Fibroblast of the aortic adventitia (primary cell): ENCODE data around the gene MOGAT1. TPM values are rescaled to one million over a fixed set of nuclear protein-coding genes. Genes with fewer than 3 reads are reported as not detected.
A peak's percentile ranks its signal among the peaks of the same experiment; 100 is the strongest.

Source experiments
- DNase-seq: peaks from one replicate; pipeline ENCODE4 v3.0.0-alpha.2; 2010; ENCODE audit warnings: low read depth
- H3K4me3 ChIP-seq: 2 replicates; pipeline ENCODE4 v1.5.1; 2011; ENCODE audit warnings: low read depth, mild to moderate bottlenecking, control low read depth, low read length, moderate library complexity
- CTCF ChIP-seq: IDR thresholded peaks from 2 replicates; pipeline ENCODE4 v1.5.1; 2011; ENCODE audit warnings: mild to moderate bottlenecking, low read length, control low read depth, inconsistent platforms; ENCODE audit not compliant: insufficient read depth
- total RNA-seq: library from RNA; depleted of rRNA; stranded (reverse); fragments of >200 nt; gene quantifications from 2 replicates; pipeline ENCODE4 v1.2.3, GENCODE V29; 2012; ENCODE audit warnings: low replicate concordance

MOGAT1 gene
- total RNA-seq, 1 donor: not detected

- TF ChIP-seq CTCF: no peak
- H3K4me3 ChIP-seq: no peak overlapping the region
- peak; percentile 18 for DNase-seq
Measured at GRCh38 chr2:222707689-222708273, 36.3 kb downstream of the MOGAT1 start.

- peak; percentile 80 for DNase-seq
- no peak overlapping the region for H3K4me3 ChIP-seq
- peak; percentile 95 for TF ChIP-seq CTCF
Measured at GRCh38 chr2:222708274-222708710, 36.8 kb downstream of the MOGAT1 start.

- TF ChIP-seq CTCF: no peak
- peak; percentile 98 for DNase-seq
- peak overlapping the region; percentile 42 for H3K4me3 ChIP-seq
Measured at GRCh38 chr2:222709191-222709891, 37.9 kb downstream of the MOGAT1 start.

GRCh38 chr2:222710736-222711135 lies 39.3 kb downstream of the MOGAT1 start:
- peak; percentile 16 for DNase-seq
- TF ChIP-seq CTCF: no peak

GRCh38 chr2:222711315-222711940 lies 40.0 kb downstream of the MOGAT1 start:
- DNase-seq: no peak
- no peak overlapping the region for H3K4me3 ChIP-seq
- no peak for TF ChIP-seq CTCF

More at GRCh38 chr2:222710736-222711135, 39.3 kb downstream of the MOGAT1 start:
- H3K4me3 ChIP-seq: no peak overlapping the region

- DNase-seq: peak; percentile 34
- no peak overlapping the region for H3K4me3 ChIP-seq
- TF ChIP-seq CTCF: no peak
Measured at GRCh38 chr2:222713002-222713401, 41.5 kb downstream of the MOGAT1 start.
